ENCODE results near the gene LDB3.

GRCh38 chr10:86706401-86706841 lies 38.1 kb downstream of the LDB3 start:
- TF ChIP-seq FOXA1 (IDR thresholded peaks at IDR 0.05) (no peak), ARNT (IDR thresholded peaks at IDR 0.05) (no peak), FOXM1 (IDR thresholded peaks at IDR 0.05; ENCODE audit: borderline replicate concordance) (no peak), LEF1 (IDR thresholded peaks at IDR 0.05; ENCODE audit: borderline replicate concordance) (no peak), NFRKB (IDR thresholded peaks at IDR 0.05) (no peak), ELF4 (IDR thresholded peaks at IDR 0.05) (no peak), L3MBTL2 (conservative IDR thresholded peaks at IDR 0.05) (no peak), CTBP1 (IDR thresholded peaks at IDR 0.05; ENCODE audit: borderline replicate concordance) (no peak), HDGF (IDR thresholded peaks at IDR 0.05; ENCODE audit: borderline replicate concordance) (no peak), FOXK2 (IDR thresholded peaks at IDR 0.05) (no peak), SUZ12 (IDR thresholded peaks at IDR 0.05) (no peak)

Data from HEK293T (cell line).